Measurements from ENCODE around the gene MRPL12. TPM values are rescaled to one million over a fixed set of nuclear protein-coding genes. Genes with fewer than 3 reads are reported as not detected.

The MRPL12 gene
- total and polyA plus RNA-seq, 2 of the 8 experiments (the other 6 are each of a cell fraction or from before 2014, with no cell fraction given): 120 to 141 TPM

- TF ChIP-seq YY1 (IDR thresholded peaks at IDR 0.05; ENCODE audit: low read depth, low read length) (no peak), PHF8 (conservative IDR thresholded peaks at IDR 0.05; ENCODE audit: low read depth, low read length) (no peak), BRCA1 (IDR thresholded peaks at IDR 0.05; ENCODE audit: low read depth, low read length) (no peak), POU5F1 (IDR thresholded peaks at IDR 0.05; ENCODE audit: low read depth, low read length) (no peak), CBX8 (IDR thresholded peaks at IDR 0.05; ENCODE audit: borderline replicate concordance, low read depth, low read length) (no peak), EP300 (IDR thresholded peaks at IDR 0.05; ENCODE audit: borderline replicate concordance in 1 of 2, low read depth in 2 of 2, low read length in 2 of 2) (no peak), BACH1 (IDR thresholded peaks at IDR 0.05; ENCODE audit: low read length) (no peak), TAF1 (IDR thresholded peaks at IDR 0.05; ENCODE audit: low read depth, low read length) (no peak), JUND (IDR thresholded peaks at IDR 0.05; ENCODE audit: low read length) (no peak), ZNF274 (IDR thresholded peaks at IDR 0.05; ENCODE audit: borderline replicate concordance, extremely low read depth, low read length) (no peak), NRF1 (IDR thresholded peaks at IDR 0.05; ENCODE audit: low read depth, low read length) (no peak)
Measured at GRCh38 chr17:81681672-81682071, 21.5 kb upstream of the MRPL12 start (continued).
